Testis (tissue), 2 donors: ENCODE results near the gene SHLD1.

Experiments
- POLR2A ChIP-seq: fragments of 450-650 bp; IDR thresholded peaks from one replicate; pipeline ENCODE4 v1.6.1; 2017; ENCODE audit warnings: antibody characterized with exemption, mild to moderate bottlenecking, moderate library complexity
- TF ChIP-seq, protein P1 (sequence below), 3 experiments: fragments of 450-650 bp in 2 of 3; fragments of 200-600 bp in 1 of 3; sonication (generic) in 1 of 3; IDR thresholded peaks; one replicate each; pipeline ENCODE4 v1.5.1; 2016 to 2019; ENCODE audit warnings: antibody characterized with exemption in 3 of 3, mild to moderate bottlenecking in 2 of 3, moderate library complexity in 1 of 3

DNA sequence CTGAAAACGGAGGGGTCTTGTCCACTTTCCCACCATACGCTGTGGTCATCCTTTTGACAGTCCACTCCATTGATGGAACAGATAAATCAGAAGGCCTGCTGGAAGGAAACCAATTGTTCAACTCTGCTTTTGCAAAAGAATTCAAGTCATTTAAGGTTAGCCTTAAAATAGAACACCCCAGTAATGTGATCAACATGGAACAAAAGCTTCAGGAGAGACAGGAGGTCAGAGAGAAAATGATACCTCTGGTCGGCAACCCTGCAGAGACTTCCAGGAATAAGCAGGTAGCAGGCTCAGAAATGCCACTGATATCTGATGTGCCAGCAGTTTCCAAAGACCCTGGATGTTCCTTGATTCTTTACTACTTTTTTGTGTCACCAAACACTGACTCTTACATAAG, 39.6 kb upstream of the SHLD1 start:
- TF ChIP-seq, protein P1, sequence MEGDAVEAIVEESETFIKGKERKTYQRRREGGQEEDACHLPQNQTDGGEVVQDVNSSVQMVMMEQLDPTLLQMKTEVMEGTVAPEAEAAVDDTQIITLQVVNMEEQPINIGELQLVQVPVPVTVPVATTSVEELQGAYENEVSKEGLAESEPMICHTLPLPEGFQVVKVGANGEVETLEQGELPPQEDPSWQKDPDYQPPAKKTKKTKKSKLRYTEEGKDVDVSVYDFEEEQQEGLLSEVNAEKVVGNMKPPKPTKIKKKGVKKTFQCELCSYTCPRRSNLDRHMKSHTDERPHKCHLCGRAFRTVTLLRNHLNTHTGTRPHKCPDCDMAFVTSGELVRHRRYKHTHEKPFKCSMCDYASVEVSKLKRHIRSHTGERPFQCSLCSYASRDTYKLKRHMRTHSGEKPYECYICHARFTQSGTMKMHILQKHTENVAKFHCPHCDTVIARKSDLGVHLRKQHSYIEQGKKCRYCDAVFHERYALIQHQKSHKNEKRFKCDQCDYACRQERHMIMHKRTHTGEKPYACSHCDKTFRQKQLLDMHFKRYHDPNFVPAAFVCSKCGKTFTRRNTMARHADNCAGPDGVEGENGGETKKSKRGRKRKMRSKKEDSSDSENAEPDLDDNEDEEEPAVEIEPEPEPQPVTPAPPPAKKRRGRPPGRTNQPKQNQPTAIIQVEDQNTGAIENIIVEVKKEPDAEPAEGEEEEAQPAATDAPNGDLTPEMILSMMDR (IDR thresholded peaks at IDR 0.05) = no peak
- no peak for TF ChIP-seq POLR2A
